H1 (cell line): ENCODE results near the gene GGTLC2.

Source experiments
- ASH2L ChIP-seq: fragments of 200-600, 300-600 bp; sonication (generic); IDR thresholded peaks from one replicate; pipeline ENCODE4 v1.7.1; 2017; ENCODE audit warnings: low read length
- ATF3 ChIP-seq: IDR thresholded peaks from 2 replicates; pipeline ENCODE4 v1.6.1; 2011; ENCODE audit warnings: low read depth, mild to moderate bottlenecking, low read length; ENCODE audit not compliant: insufficient read depth
- CREB1 ChIP-seq: IDR thresholded peaks from 2 replicates; pipeline ENCODE4 v1.6.1; 2012; ENCODE audit warnings: inconsistent platforms
- CTCF ChIP-seq, 3 experiments: IDR thresholded peaks; 1 replicate in 2 of 3; 2 replicates in 1 of 3; pipeline versions ENCODE4 v1.5.1 to v1.6.1; 2011; ENCODE audit warnings: low read length in 3 of 3, mild to moderate bottlenecking in 3 of 3, inconsistent platforms in 2 of 3, low read depth in 1 of 3, moderate library complexity in 1 of 3; ENCODE audit not compliant: insufficient read depth in 1 of 3; ENCODE audit errors: control extremely low read depth in 1 of 3
- EP300 ChIP-seq, 2 experiments: IDR thresholded peaks; 1 replicate in 1 of 2; 2 replicates in 1 of 2; pipeline ENCODE4 v1.6.1; 2011 to 2012; ENCODE audit warnings: low read depth in 2 of 2, low read length in 2 of 2, mild to moderate bottlenecking in 2 of 2, borderline replicate concordance in 1 of 2, inconsistent platforms in 1 of 2, moderate library complexity in 1 of 2
- POLR2A ChIP-seq, 2 experiments: IDR thresholded peaks; 1 replicate in 1 of 2; 2 replicates in 1 of 2; pipeline ENCODE4 v1.6.1; 2011; ENCODE audit warnings: low read depth in 2 of 2, low read length in 2 of 2, mild to moderate bottlenecking in 2 of 2; ENCODE audit errors: control extremely low read depth in 1 of 2
- POLR2AphosphoS5 ChIP-seq: IDR thresholded peaks from 2 replicates; pipeline ENCODE4 v1.6.1; 2011; ENCODE audit warnings: low read depth, low read length
- SIN3A ChIP-seq, 2 experiments: IDR thresholded peaks in 1 of 2; conservative IDR thresholded peaks in 1 of 2; 2 replicates each; pipeline ENCODE4 v1.6.1; 2011 to 2012; ENCODE audit warnings: low read length in 2 of 2, improper control_type of control experiment in 1 of 2, low read depth in 1 of 2, mild to moderate bottlenecking in 1 of 2
- SIX5 ChIP-seq: IDR thresholded peaks from 2 replicates; pipeline ENCODE4 v1.6.1; 2011; ENCODE audit warnings: mild to moderate bottlenecking, low read depth, low read length
- TAF1 ChIP-seq: IDR thresholded peaks from 2 replicates; pipeline ENCODE4 v1.6.1; 2011; ENCODE audit warnings: mild to moderate bottlenecking, low read depth, low read length
- TEAD4 ChIP-seq: IDR thresholded peaks from 2 replicates; pipeline ENCODE4 v1.6.1; 2012; ENCODE audit warnings: low read depth, low read length, inconsistent platforms, mixed read lengths
- USF2 ChIP-seq: IDR thresholded peaks from 2 replicates; pipeline ENCODE4 v1.6.1; 2011; ENCODE audit warnings: low read length, improper control_type of control experiment

GRCh38 chr22:22673628-22674027 is 29.2 kb downstream of the GGTLC2 start:
- no peak for TF ChIP-seq TEAD4
- TF ChIP-seq TAF1, result no peak
- no peak for TF ChIP-seq POLR2A (IDR thresholded peaks at IDR 0.05; ENCODE audit: control extremely low read depth in 1 of 2, low read depth in 2 of 2, low read length in 2 of 2)
- TF ChIP-seq CTCF (IDR thresholded peaks at IDR 0.05; ENCODE audit: control extremely low read depth in 1 of 3, insufficient read depth in 1 of 3, low read depth in 1 of 3, low read length in 3 of 3), result no peak
- no peak for TF ChIP-seq CREB1
- no peak for TF ChIP-seq SIX5
- TF ChIP-seq ASH2L, result no peak
- no peak for TF ChIP-seq POLR2AphosphoS5
- no peak for TF ChIP-seq ATF3
- no peak for TF ChIP-seq USF2
- TF ChIP-seq EP300 (IDR thresholded peaks at IDR 0.05; ENCODE audit: borderline replicate concordance in 1 of 2, low read depth in 2 of 2, low read length in 2 of 2), result no peak
- no peak for TF ChIP-seq SIN3A (conservative IDR thresholded peaks at IDR 0.05 in 1 of 2, IDR thresholded peaks at IDR 0.05 in 1 of 2; ENCODE audit: low read depth in 1 of 2, low read length in 2 of 2)
